Measurements from ENCODE around the gene PLXDC2. TPM values are rescaled to one million over a fixed set of nuclear protein-coding genes. Genes with fewer than 3 reads are reported as not detected.

PLXDC2 gene
- total RNA-seq, 1 experiment from 2014 or later = not detected

GRCh38 chr10:19977097-19977521 is 160.9 kb downstream of the PLXDC2 start:
- no peak for DNase-seq
- Mint-ChIP-seq H3K4me3 (ENCODE audit: low read depth, unreplicated experiment) (no peak overlapping the region), H3K36me3 (ENCODE audit: insufficient read depth, unreplicated experiment) (no peaks in the 10 kb centered on the region), H3K27me3 (ENCODE audit: unreplicated experiment) (no peaks in the 10 kb centered on the region), H3K27ac (ENCODE audit: unreplicated experiment) (no peak overlapping the region), H3K4me1 (ENCODE audit: low read depth, unreplicated experiment) (no peaks in the 10 kb centered on the region), H3K9me3 (ENCODE audit: low read depth, unreplicated experiment) (peaks cover 9% of the 10 kb centered on the region)
- CTCF ChIA-PET = no interaction called here
- BruUV-seq (replicated peaks) = no TSS peak
- intact Hi-C loops (cut with micrococcal nuclease; ENCODE audit: unreplicated experiment) = loop anchor here (10.0 kb wide), 1 partner anchor 788 kb away; no protein-coding TSS in a partner anchor
- no peak for TF ChIP-seq CTCF (IDR thresholded peaks at IDR 0.05; ENCODE audit: unreplicated experiment)

GRCh38 chr10:19979628-19980027 is 163.4 kb downstream of the PLXDC2 start:
- H3K27ac Mint-ChIP-seq (ENCODE audit: unreplicated experiment) = no peak overlapping the region
- BruUV-seq (replicated peaks) = no TSS peak
- no peaks in the 10 kb centered on the region for H3K36me3 Mint-ChIP-seq (ENCODE audit: insufficient read depth, unreplicated experiment)
- H3K4me3 Mint-ChIP-seq (ENCODE audit: low read depth, unreplicated experiment) = no peak overlapping the region
- no peaks in the 10 kb centered on the region for H3K4me1 Mint-ChIP-seq (ENCODE audit: low read depth, unreplicated experiment)
- DNase-seq = no peak
- CTCF ChIA-PET = no interaction called here
- H3K27me3 Mint-ChIP-seq (ENCODE audit: unreplicated experiment) = no peaks in the 10 kb centered on the region
- intact Hi-C loops (cut with micrococcal nuclease; ENCODE audit: unreplicated experiment) = loop anchor here (10.0 kb wide), 1 partner anchor 785 kb away; no protein-coding TSS in a partner anchor
- H3K9me3 Mint-ChIP-seq (ENCODE audit: low read depth, unreplicated experiment) = peaks cover 9% of the 10 kb centered on the region
- no peak for TF ChIP-seq CTCF (IDR thresholded peaks at IDR 0.05; ENCODE audit: unreplicated experiment)

GRCh38 chr10:19983880-19984565 is 167.8 kb downstream of the PLXDC2 start:
- CTCF ChIA-PET = no interaction called here
- intact Hi-C loops (cut with micrococcal nuclease; ENCODE audit: unreplicated experiment) = no loop called here
- Mint-ChIP-seq H3K4me3 (ENCODE audit: low read depth, unreplicated experiment) (no peak overlapping the region), H3K27me3 (ENCODE audit: unreplicated experiment) (no peaks in the 10 kb centered on the region), H3K27ac (ENCODE audit: unreplicated experiment) (no peak overlapping the region), H3K4me1 (ENCODE audit: low read depth, unreplicated experiment) (no peaks in the 10 kb centered on the region), H3K9me3 (ENCODE audit: low read depth, unreplicated experiment) (peaks cover 3% of the 10 kb centered on the region), H3K36me3 (ENCODE audit: insufficient read depth, unreplicated experiment) (no peaks in the 10 kb centered on the region)
- TF ChIP-seq CTCF (IDR thresholded peaks at IDR 0.05; ENCODE audit: unreplicated experiment) = no peak
- no TSS peak for BruUV-seq (replicated peaks)
- DNase-seq = no peak

- no peaks in the 10 kb centered on the region for H3K4me1 Mint-ChIP-seq (ENCODE audit: low read depth, unreplicated experiment)
- intact Hi-C loops (cut with micrococcal nuclease; ENCODE audit: unreplicated experiment) = no loop called here
- CTCF ChIA-PET = no interaction called here
- TF ChIP-seq CTCF (IDR thresholded peaks at IDR 0.05; ENCODE audit: unreplicated experiment) = no peak
- no peaks in the 10 kb centered on the region for H3K36me3 Mint-ChIP-seq (ENCODE audit: insufficient read depth, unreplicated experiment)
- H3K9me3 Mint-ChIP-seq (ENCODE audit: low read depth, unreplicated experiment) = peaks cover 3% of the 10 kb centered on the region
- H3K27me3 Mint-ChIP-seq (ENCODE audit: unreplicated experiment) = no peaks in the 10 kb centered on the region
- H3K27ac Mint-ChIP-seq (ENCODE audit: unreplicated experiment) = no peak overlapping the region
- H3K4me3 Mint-ChIP-seq (ENCODE audit: low read depth, unreplicated experiment) = no peak overlapping the region
- BruUV-seq (replicated peaks) = no TSS peak
- DNase-seq = no peak
Observed at GRCh38 chr10:19985745-19986144, 169.5 kb downstream of the PLXDC2 start.

Measured in Calu3 (cell line).